Measurements from ENCODE around the gene GDF7.

- TF ChIP-seq JUND (IDR thresholded peaks at IDR 0.05; ENCODE audit: low read depth, low read length) (no peak), POLR2AphosphoS5 (IDR thresholded peaks at IDR 0.05; ENCODE audit: low read length) (no peak), KAT2A (conservative IDR thresholded peaks at IDR 0.05; ENCODE audit: control insufficient read depth, low read depth, low read length) (no peak), TCF12 (IDR thresholded peaks at IDR 0.05; ENCODE audit: low read depth, low read length) (no peak), CTCF (IDR thresholded peaks at IDR 0.05 in 2 of 3, conservative IDR thresholded peaks at IDR 0.05 in 1 of 3; ENCODE audit: control insufficient read depth in 2 of 3, extremely low read depth in 1 of 3, insufficient read depth in 1 of 3, low read depth in 3 of 3, low read length in 3 of 3) (no peak), SKIL (IDR thresholded peaks at IDR 0.05; ENCODE audit: low read depth, poor library complexity, severe bottlenecking) (no peak), CEBPB (IDR thresholded peaks at IDR 0.05; ENCODE audit: borderline replicate concordance in 1 of 2, low read depth in 2 of 2, low read length in 2 of 2) (no peak), MXI1 (IDR thresholded peaks at IDR 0.05; ENCODE audit: low read depth, low read length) (no peak)
Observed at GRCh38 chr2:20724500-20725053, 57.6 kb downstream of the GDF7 start.
